Ectodermal cell (in vitro differentiated cells): ENCODE results near the gene POU4F1.

Source experiments
- H3K27ac ChIP-seq: 2 replicates; pipeline ENCODE4 v1.7.0; 2013; ENCODE audit warnings: mild to moderate bottlenecking, low read depth, low read length; ENCODE audit not compliant: insufficient read depth, poor library complexity, severe bottlenecking
- H3K27me3 ChIP-seq: 2 replicates; pipeline ENCODE4 v1.7.0; 2013; ENCODE audit warnings: mild to moderate bottlenecking, low read length; ENCODE audit not compliant: insufficient read depth, control insufficient read depth, poor library complexity, severe bottlenecking
- H3K36me3 ChIP-seq: one replicate; pipeline ENCODE4 v1.7.0; 2013; ENCODE audit warnings: low read length; ENCODE audit not compliant: control insufficient read depth, insufficient read depth
- H3K4me1 ChIP-seq: one replicate; pipeline ENCODE4 v1.7.0; 2013; ENCODE audit warnings: low read length; ENCODE audit not compliant: control insufficient read depth, insufficient read depth
- H3K4me3 ChIP-seq: 2 replicates; pipeline ENCODE4 v1.7.0; 2013; ENCODE audit warnings: low read depth, low read length, control low read depth; ENCODE audit not compliant: insufficient read depth
- H3K9me3 ChIP-seq: 2 replicates; pipeline ENCODE4 v1.7.0; 2013; ENCODE audit warnings: mild to moderate bottlenecking, low read length, moderate library complexity; ENCODE audit not compliant: control insufficient read depth
- WGBS, 2 experiments: methylation state at CpG; one replicate each; pipeline ENCODE4 v1.1.7; 2013; ENCODE audit warnings: missing lambda C conversion rate in 2 of 2; 5-methylcytosine and 5-hydroxymethylcytosine counted together

Gene POU4F1

DNA sequence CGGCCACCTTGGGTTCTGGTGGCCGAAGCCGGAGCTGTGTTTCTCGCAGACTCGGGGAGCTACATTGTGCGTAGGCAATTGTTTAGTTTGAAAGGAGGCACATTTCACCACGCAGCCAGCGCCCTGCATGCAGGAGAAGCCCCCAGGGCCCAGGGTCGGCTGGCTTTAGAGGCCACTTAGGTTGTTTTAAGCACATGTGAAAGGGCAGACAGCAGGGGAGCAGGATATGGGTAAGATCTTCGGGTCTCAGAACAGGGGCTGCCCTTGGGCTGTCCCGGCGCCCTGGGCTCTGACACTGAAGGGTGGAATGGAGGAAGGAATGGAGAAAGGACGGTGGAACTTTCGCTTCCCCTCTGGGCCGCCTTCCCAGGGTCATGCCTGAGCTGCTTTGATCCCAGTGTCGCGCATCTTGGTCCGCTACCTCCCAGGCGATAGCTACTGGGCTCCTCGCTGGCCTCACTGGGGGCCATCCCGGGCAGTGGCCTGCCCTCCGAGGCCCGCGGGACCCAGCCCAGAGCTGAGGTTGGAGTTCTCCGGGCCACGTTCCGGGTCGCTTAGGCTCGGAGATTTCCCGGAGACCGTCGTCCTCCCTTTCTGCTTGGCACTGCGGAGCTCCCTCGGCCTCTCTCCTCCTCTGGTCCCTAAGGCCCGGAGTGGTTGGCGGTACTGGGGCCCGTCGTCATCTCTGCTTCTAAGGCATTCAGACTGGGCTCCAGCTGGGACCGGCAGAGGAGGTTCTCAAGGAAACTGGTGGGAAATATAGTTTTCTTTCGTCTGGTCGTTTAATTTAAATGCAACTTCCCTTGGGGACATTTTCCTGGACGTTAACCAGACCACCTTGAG is 4.3 kb upstream of the POU4F1 start:
- WGBS, 2 experiments, result 1% methylated on average over 42 of the region's 42 CpGs
- no peak overlapping the region for H3K27ac ChIP-seq
- H3K9me3 ChIP-seq, result no peaks in the 10 kb centered on the region
- H3K4me3 ChIP-seq, result no peak overlapping the region
- peaks cover 100% of the 10 kb centered on the region for H3K27me3 ChIP-seq
- no peaks in the 10 kb centered on the region for H3K36me3 ChIP-seq
- H3K4me1 ChIP-seq, result peaks cover 24% of the 10 kb centered on the region

DNA sequence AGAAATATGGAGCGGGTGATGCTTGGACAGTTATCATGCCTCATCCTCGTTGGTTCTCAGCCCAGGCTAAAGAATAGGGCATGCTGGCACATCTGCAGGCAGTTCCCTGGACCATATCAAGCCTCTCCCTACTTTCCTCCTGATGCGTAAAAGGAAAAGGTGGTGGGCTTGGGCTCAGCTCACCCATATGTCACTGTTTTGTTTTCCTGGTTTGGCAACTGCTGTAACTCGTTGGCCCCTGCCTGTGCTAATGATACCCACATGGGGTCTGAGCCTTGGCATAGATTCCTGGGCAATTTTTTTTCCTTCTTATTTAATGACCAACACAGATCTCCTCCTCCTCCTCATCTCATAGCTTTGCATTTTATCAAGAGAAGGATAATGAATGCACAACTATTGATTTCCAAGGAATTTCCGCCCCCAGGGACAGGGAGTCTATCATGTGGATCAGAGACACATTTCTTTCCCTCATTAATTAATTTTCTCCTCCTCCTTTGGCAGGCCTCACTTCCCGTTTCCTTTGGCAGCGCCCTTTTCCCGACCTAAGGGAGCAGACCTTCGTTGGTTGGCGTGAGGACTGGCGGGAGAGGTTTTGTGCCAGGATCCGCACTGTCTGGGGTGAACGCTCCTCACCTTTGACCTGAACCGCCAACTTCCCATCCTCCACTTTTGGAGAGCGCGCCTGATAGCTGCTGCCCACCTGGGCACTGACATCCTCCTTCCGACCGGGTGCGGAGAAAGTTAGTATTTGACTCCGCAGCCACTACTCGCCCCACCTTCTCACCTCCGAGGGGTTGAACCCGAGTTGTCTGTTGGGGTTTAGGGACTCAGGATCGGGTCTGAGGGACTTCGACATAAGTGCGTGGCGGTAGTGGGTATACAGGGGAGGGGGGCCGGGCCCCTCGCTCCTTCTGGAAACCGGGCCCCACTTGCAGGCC is 3.4 kb upstream of the POU4F1 start:
- no peaks in the 10 kb centered on the region for H3K9me3 ChIP-seq
- peaks cover 24% of the 10 kb centered on the region for H3K4me1 ChIP-seq
- peaks cover 98% of the 10 kb centered on the region for H3K27me3 ChIP-seq
- no peak overlapping the region for H3K27ac ChIP-seq
- H3K4me3 ChIP-seq, result no peak overlapping the region
- no peaks in the 10 kb centered on the region for H3K36me3 ChIP-seq
- 4 to 5% methylated on average over 30 of the region's 30 CpGs for WGBS, 2 experiments

GRCh38 chr13:78604782-78605611 is 1.6 kb upstream of the POU4F1 start:
- H3K4me3 ChIP-seq, result no peak overlapping the region
- H3K27ac ChIP-seq, result no peak overlapping the region
- WGBS, 2 experiments, result 1 to 2% methylated on average over 19 of the region's 20 CpGs
- no peaks in the 10 kb centered on the region for H3K36me3 ChIP-seq
- H3K4me1 ChIP-seq, result peaks cover 27% of the 10 kb centered on the region
- H3K9me3 ChIP-seq, result no peaks in the 10 kb centered on the region
- H3K27me3 ChIP-seq, result peaks cover 98% of the 10 kb centered on the region

- H3K36me3 ChIP-seq, result no peaks in the 10 kb centered on the region
- H3K9me3 ChIP-seq, result no peaks in the 10 kb centered on the region
- H3K4me3 ChIP-seq, result peak overlapping the region; percentile 50
- H3K27ac ChIP-seq, result no peak overlapping the region
- WGBS, 2 experiments, result 0 to 1% methylated on average over 51 of the region's 51 CpGs
- H3K27me3 ChIP-seq, result peaks cover 98% of the 10 kb centered on the region
- H3K4me1 ChIP-seq, result peaks cover 10% of the 10 kb centered on the region
These were observed 652 bp downstream of the POU4F1 start for GRCh38 chr13:78602561-78603239.

DNA sequence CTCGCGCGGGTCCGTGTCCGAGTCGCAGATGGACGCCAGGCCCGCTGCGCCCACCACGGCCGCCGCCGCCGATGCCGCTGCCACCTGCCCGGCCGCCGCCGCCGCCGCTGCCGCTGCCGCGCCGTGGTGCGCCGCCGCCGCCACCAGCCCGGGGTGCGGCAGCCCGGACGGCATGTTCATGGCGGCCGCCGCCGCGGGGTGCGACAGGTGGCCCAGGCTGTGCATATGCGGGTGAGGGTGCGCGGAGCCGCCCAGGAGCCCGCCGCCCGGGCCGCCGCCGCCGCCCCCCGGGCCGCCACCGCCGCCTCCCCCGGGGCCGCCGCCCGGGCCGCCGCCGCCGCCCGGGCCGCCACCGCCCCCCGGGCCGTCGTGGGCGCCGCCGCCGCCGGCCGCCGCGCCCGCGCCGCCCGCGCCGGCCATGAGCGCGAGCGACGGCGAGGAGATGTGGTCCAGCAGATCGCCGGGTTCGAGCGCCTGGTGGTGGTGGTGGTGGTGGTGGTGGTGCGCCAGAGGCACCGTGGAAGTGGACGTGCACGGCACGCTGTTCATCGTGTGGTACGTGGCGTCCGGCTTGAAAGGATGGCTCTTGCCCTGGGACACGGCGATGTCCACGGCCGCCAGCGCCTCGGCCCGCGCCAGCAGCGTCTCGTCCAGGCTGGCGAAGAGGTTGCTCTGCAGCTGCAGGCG is 1.3 kb downstream of the POU4F1 start:
- H3K9me3 ChIP-seq, result no peaks in the 10 kb centered on the region
- no peaks in the 10 kb centered on the region for H3K36me3 ChIP-seq
- WGBS, 2 experiments, result 1% methylated on average over 112 of the region's 112 CpGs
- H3K4me1 ChIP-seq, result peaks cover 9% of the 10 kb centered on the region
- peaks cover 98% of the 10 kb centered on the region for H3K27me3 ChIP-seq
- H3K27ac ChIP-seq, result no peak overlapping the region
- H3K4me3 ChIP-seq, result peak overlapping the region; percentile 50

- 1% methylated on average over 57 of the region's 58 CpGs for WGBS, 2 experiments
- Histone ChIP-seq H3K27me3 (peaks cover 98% of the 10 kb centered on the region), H3K4me3 (peak overlapping the region; percentile 41), H3K36me3 (no peaks in the 10 kb centered on the region), H3K27ac (no peak overlapping the region), H3K4me1 (peaks cover 9% of the 10 kb centered on the region), H3K9me3 (no peaks in the 10 kb centered on the region)
These were observed 2.1 kb downstream of the POU4F1 start for GRCh38 chr13:78601124-78601873.

GRCh38 chr13:78600280-78600883 is 3.0 kb downstream of the POU4F1 start:
- H3K27ac ChIP-seq, result no peak overlapping the region
- H3K36me3 ChIP-seq, result no peaks in the 10 kb centered on the region
- no peaks in the 10 kb centered on the region for H3K9me3 ChIP-seq
- H3K27me3 ChIP-seq, result peaks cover 98% of the 10 kb centered on the region
- WGBS, 2 experiments, result 6 to 9% methylated on average over 11 to 13 of the region's 13 CpGs
- peak overlapping the region; percentile 17 for H3K4me3 ChIP-seq
- H3K4me1 ChIP-seq, result peaks cover 13% of the 10 kb centered on the region

DNA sequence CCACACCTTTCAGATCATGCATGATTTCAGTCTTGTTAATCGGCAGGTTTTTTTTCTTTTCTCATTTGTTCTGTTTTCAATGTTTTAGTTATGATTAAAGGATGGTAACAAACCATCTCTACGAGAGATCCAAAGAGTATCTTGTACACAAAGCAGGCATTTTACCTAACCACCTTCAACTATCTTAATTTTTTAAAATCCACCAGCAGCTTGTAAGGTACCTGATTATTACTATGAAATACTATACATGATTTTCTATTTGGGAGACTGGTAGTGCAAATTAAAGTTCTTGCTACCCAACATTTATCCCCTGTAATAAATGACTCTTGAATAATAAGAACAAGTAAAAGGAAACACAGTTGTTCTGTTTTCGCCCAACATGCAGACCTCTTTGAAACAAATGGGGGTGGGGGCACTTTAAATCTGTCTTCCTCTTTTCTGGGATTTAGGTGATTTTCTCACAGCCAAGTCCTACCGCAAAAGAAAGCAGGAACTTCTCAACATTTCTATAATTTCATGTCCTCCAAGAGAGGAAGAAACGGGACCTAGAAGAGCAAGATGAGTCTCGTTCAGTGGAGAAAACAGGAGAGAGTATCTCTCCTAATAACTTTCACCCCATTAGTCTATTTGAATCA is 3.6 kb downstream of the POU4F1 start:
- no peak overlapping the region for H3K27ac ChIP-seq
- H3K27me3 ChIP-seq, result peaks cover 98% of the 10 kb centered on the region
- peaks cover 16% of the 10 kb centered on the region for H3K4me1 ChIP-seq
- H3K9me3 ChIP-seq, result no peaks in the 10 kb centered on the region
- peak overlapping the region; percentile 17 for H3K4me3 ChIP-seq
- 3 to 15% methylated on average over 3 to 4 of the region's 6 CpGs for WGBS, 2 experiments
- H3K36me3 ChIP-seq, result no peaks in the 10 kb centered on the region
